IgD-negative memory B cell (primary cell): ENCODE measurements around the gene ADGRA1. TPM values are rescaled to one million over a fixed set of nuclear protein-coding genes. Genes with fewer than 3 reads are reported as not detected.

ENCODE experiments used
- H3K27ac Mint-ChIP-seq, 3 donors: one replicate each; pipeline ENCODE4 v1.8.0; 2020 to 2022; ENCODE audit warnings: mild to moderate bottlenecking in 3 of 3, mixed read lengths in 3 of 3, moderate library complexity in 1 of 3
- H3K27me3 Mint-ChIP-seq: one replicate; pipeline ENCODE4 v1.8.0; 2021; ENCODE audit warnings: mixed read lengths
- H3K36me3 Mint-ChIP-seq: one replicate; pipeline ENCODE4 v1.8.0; 2020; ENCODE audit warnings: mild to moderate bottlenecking, mixed read lengths
- H3K4me1 Mint-ChIP-seq, 3 donors: one replicate each; pipeline ENCODE4 v1.8.0; 2020 to 2022; ENCODE audit warnings: mixed read lengths in 3 of 3, mild to moderate bottlenecking in 1 of 3
- H3K4me3 Mint-ChIP-seq, 4 donors: one replicate each; pipeline ENCODE4 v1.8.0; 2020 to 2022; ENCODE audit warnings: mild to moderate bottlenecking in 4 of 4, mixed read lengths in 4 of 4, moderate library complexity in 3 of 4
- H3K9me3 Mint-ChIP-seq, 3 donors: one replicate each; pipeline ENCODE4 v1.8.0; 2020 to 2021; ENCODE audit warnings: mixed read lengths in 3 of 3, mild to moderate bottlenecking in 1 of 3
- polyA plus RNA-seq: library from polyadenylated mRNA; unstranded; fragments of 300-500 nt; fragmentation: Illumina TruSeq; gene quantifications from one replicate; pipeline ENCODE4 v1.2.3, GENCODE V29; 2021

ADGRA1 gene
- polyA plus RNA-seq, 1 donor from 2014 or later = not detected

DNA sequence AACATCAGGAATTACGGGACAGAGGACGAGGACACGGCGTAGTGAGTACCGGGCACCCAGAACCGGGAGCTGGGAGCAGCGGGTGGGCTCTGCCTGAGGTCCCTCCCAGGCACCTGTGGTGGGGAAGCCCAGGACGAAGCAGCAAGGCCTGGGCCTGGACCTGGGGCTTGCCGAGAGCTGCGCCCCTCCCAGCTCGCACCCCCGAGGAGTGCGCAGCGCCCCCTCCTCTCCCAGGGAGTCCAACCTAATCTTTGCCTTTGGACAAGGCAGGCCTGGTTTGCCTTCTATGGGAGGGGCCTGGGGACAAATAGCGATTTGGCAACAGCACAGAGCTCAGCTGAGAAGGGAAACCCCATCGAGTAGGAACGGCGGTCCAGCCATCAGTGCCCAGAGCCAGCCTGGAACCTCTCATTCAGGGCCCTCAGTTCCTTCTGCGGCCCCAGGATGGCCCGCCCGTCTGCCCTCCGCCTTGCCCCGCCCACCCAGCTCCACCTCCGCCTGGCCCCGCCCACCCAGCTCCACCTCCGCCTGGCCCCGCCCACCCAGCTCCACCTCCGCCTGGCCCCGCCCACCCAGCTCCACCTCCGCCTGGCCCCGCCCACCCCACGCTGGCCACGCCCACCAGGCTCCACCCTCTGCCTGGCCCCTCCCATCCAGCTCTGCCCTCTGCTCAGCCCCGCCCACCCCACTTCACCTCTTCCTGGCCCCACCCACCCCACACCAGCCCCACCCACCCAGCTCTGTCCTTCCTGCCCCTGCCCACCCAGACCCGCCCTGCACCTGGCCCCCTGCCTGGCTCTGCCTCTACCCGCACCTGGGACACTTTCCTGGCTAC lies 39.8 kb downstream of the ADGRA1 start:
- H3K4me1 Mint-ChIP-seq = peaks cover 0 to 13% (median 4%) of the 10 kb centered on the region in 3 donors
- H3K27me3 Mint-ChIP-seq = peaks cover 10% of the 10 kb centered on the region
- no peak overlapping the region for H3K4me3 Mint-ChIP-seq
- peaks cover 0 to 6% (median 2%) of the 10 kb centered on the region in 3 donors for H3K9me3 Mint-ChIP-seq
- H3K27ac Mint-ChIP-seq = no peak overlapping the region
- no peaks in the 10 kb centered on the region for H3K36me3 Mint-ChIP-seq

DNA sequence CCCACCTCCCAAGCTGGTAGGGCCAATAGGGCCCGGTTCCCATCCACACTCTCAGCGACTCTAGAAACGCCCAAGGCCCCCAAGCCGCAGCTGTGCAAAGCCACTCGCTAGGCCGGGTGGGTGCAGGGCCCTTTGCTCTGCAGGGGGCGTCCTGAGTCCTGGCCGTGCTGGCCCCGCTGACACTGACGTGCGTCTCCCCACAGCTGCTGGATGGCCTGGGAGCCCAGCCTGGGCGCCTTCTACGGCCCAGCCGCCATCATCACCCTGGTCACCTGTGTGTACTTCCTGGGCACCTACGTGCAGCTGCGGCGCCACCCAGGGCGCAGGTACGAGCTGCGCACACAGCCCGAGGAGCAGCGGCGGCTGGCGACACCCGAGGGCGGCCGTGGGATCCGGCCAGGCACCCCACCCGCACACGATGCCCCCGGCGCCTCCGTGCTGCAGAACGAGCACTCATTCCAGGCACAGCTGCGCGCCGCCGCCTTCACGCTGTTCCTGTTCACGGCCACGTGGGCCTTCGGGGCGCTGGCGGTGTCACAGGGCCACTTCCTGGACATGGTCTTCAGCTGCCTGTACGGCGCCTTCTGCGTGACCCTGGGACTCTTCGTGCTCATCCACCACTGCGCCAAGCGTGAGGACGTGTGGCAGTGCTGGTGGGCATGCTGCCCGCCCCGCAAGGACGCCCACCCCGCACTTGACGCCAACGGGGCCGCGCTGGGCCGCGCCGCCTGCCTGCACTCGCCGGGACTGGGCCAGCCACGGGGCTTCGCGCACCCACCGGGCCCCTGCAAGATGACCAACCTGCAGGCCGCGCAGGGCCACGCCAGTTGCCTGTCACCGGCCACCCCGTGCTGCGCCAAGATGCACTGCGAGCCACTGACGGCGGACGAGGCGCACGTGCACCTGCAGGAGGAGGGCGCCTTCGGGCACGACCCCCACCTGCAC lies 40.7 kb downstream of the ADGRA1 start:
- H3K4me1 Mint-ChIP-seq = peaks cover 0 to 13% (median 4%) of the 10 kb centered on the region in 3 donors
- H3K27me3 Mint-ChIP-seq = peaks cover 10% of the 10 kb centered on the region
- no peak overlapping the region for H3K27ac Mint-ChIP-seq
- H3K36me3 Mint-ChIP-seq = no peaks in the 10 kb centered on the region
- H3K9me3 Mint-ChIP-seq = peaks cover 0 to 6% (median 2%) of the 10 kb centered on the region in 3 donors
- no peak overlapping the region for H3K4me3 Mint-ChIP-seq

DNA sequence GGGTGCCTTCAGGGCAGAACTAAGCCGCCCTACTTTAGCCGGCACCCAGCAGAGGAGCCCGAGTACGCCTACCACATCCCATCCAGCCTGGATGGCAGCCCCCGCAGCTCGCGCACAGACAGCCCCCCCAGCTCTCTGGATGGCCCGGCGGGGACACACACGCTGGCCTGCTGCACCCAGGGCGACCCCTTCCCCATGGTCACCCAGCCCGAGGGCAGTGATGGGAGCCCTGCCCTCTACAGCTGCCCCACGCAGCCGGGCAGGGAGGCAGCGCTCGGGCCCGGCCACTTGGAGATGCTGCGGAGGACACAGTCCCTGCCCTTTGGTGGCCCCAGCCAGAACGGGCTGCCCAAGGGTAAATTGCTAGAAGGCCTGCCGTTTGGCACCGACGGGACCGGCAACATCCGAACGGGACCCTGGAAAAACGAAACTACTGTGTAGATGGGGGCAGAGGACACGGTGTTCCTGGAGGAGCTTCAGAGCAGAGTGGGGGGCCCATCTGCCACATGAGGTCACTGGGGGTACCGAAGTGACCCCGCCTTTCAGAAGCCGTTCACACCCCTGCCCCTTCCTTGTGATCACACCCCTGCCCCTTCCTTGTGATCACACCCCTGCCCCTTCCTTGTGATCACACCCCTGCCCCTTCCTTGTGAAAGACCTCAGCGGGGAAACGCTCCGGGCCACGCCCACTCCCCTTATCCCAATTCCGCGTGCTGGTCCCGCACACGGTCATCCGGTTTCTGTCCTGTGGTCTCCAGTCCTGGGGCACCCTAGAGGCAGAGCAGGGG lies 41.5 kb downstream of the ADGRA1 start:
- Mint-ChIP-seq H3K4me1 (peaks cover 3 to 13% (median 5%) of the 10 kb centered on the region in 3 donors), H3K36me3 (no peaks in the 10 kb centered on the region), H3K9me3 (peaks cover 0 to 6% (median 2%) of the 10 kb centered on the region in 3 donors), H3K27ac (no peak overlapping the region), H3K4me3 (no peak overlapping the region), H3K27me3 (peaks cover 9% of the 10 kb centered on the region)

DNA sequence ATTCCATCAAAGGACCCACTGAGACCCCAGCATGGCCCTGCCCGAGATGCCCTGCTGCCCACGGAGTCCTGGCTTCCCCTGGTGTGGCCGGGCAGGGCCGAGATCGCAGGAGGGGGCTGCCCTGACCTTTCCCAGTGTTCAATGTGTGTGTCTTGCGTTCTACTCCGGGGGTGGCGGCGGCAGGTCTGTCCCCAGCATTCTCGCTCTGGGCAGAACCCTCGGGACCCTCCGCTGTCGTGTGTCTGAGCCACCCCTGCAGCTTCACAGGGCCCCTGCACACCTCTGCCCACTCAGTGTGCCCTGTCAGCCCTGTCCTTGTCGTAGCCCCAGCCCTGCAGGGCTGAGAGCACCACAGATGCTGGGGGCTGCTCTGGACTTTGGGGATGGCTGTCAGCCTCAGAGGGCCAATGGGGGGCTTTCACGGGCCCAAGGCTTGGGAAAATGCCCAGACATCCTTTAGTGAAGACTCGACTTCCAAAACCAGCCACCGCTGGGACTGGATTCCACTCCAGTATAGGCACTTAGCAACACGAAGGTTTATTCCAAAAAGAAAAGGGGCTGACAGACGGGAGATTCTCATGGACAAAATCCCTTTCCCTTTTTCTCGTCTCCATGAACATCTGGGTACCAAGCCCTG lies 42.3 kb downstream of the ADGRA1 start:
- H3K27ac Mint-ChIP-seq = no peak overlapping the region
- no peaks in the 10 kb centered on the region for H3K36me3 Mint-ChIP-seq
- H3K4me3 Mint-ChIP-seq = peak overlapping the region in 1 of 4 donors; percentile 65
- peaks cover 8 to 17% (median 13%) of the 10 kb centered on the region in 3 donors for H3K4me1 Mint-ChIP-seq
- H3K9me3 Mint-ChIP-seq = peaks cover 0 to 4% (median 2%) of the 10 kb centered on the region in 3 donors
- H3K27me3 Mint-ChIP-seq = peaks cover 11% of the 10 kb centered on the region

DNA sequence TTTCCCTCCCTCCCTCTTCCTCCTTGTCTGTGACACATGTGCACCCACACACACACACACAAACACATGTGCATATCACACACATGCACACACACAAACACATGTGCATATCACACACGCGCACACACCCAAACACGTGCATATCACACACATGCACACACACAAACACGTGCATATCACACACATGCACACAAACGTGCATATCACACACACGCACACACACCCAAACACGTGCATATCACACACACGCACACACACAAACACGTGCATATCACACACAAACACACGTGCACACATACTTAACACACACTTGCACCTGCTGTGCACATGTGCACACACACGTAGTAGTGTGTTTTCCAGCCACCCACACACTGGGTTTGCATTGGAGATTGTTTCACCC lies 42.9 kb downstream of the ADGRA1 start:
- Mint-ChIP-seq H3K27ac (no peak overlapping the region), H3K9me3 (peaks cover 0 to 4% (median 2%) of the 10 kb centered on the region in 3 donors), H3K4me1 (peaks cover 11 to 19% (median 14%) of the 10 kb centered on the region in 3 donors), H3K36me3 (no peaks in the 10 kb centered on the region), H3K27me3 (peaks cover 10% of the 10 kb centered on the region), H3K4me3 (no peak overlapping the region)

DNA sequence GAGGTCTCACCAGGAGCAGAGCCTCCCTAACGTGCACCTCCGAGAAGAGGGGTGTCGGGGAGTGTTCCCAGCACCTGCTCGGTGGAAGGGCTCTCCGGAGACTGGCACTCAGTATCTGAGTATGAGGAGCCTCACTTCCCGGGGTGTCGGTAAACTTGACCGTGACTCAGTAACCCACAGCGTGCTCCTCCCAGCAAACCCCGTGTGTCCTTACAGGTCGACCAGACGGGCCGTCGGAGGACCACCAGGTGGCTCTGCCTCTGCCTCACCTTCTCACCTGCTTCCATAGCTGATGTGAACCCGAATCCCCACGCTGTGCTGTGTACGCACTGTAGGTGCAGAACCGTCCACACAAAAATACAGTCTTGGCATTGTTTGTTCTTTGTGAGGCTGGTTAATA lies 43.3 kb downstream of the ADGRA1 start:
- peaks cover 11 to 19% (median 14%) of the 10 kb centered on the region in 3 donors for H3K4me1 Mint-ChIP-seq
- no peak overlapping the region for H3K4me3 Mint-ChIP-seq
- no peaks in the 10 kb centered on the region for H3K36me3 Mint-ChIP-seq
- H3K27me3 Mint-ChIP-seq = peaks cover 8% of the 10 kb centered on the region
- H3K9me3 Mint-ChIP-seq = peaks cover 0 to 4% (median 2%) of the 10 kb centered on the region in 3 donors
- no peak overlapping the region for H3K27ac Mint-ChIP-seq

DNA sequence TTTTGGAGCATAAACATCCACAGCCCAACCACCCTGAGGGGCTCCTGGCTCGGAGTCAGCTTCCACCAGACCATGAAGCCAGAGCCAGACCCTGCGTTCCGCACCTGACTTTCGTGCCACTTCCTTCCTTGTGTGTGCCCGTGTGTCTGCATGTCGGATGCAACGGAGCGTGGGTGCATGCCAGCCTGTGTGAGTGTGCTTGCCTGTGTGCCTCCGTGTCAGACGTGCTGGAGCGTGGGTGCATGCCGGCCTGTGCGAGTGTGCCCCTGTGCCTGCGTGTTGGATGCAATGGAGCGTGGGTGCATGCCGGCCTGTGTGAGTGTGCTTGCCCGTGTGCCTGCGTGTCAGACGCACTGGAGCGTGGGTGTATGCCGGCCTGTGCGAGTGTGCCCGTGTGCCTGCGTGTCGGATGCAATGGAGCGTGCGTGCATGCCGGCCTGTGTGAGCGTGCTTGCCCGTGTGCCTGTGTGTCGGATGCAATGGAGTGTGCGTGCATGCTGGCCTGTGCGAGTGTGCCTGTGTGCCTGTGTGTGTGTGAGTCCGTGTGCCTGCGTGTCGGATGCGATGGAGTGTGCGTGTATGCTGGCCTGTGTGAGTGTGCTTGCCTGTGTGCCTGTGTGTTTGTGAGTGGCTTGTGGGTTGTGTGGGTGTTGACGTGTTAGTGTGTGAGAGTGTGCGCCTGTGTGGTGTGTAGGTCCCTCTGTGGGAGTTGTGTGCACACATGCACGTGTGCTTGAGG lies 44.2 kb downstream of the ADGRA1 start:
- Mint-ChIP-seq H3K36me3 (no peaks in the 10 kb centered on the region), H3K9me3 (peaks cover 0 to 4% (median 2%) of the 10 kb centered on the region in 3 donors), H3K27ac (peak overlapping the region; percentile 46 to 60 (median 51)), H3K27me3 (peaks cover 5% of the 10 kb centered on the region), H3K4me1 (peaks cover 11 to 19% (median 14%) of the 10 kb centered on the region in 3 donors), H3K4me3 (peak overlapping the region in 2 of 4 donors; percentile 47 to 60)

DNA sequence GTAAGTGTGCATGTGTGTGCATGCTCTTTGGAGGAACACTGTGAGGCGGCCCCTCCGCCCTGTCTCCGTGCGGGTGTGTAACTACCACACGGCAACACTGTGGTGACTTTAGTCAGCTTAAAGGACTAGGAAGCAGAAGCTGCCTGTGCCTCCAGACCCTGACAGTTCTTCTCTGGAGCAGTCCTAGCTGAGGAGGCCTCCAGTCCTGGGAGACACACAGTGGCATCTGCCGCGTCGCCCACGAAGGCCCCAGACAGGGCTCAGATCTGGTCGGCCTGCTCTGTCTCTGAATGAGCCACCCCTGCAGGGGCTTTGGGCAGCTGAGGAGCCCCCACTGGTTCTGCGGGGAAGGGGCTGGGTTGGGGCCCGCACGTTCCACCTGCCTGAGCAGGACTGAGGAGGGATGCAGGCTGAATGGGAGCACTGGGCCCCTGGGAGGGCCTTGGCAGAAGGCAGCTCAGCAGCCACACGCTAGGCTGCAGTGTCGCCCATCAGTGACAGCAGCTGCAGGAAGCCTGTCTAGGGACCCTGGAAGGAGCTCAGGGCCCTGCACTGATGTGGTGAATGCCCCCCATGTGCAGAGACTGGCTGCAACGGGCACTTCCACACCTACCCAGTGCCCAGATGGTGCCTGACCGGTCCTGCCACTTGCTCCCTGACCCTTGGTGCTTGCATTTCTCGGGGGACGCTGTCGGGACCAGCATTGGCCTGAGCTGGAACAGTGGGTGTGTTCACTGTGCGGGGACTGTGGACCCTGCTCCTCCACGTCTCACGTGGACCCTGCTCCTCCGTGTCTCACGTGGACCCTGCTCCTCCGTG lies 45.0 kb downstream of the ADGRA1 start:
- Mint-ChIP-seq H3K4me1 (peaks cover 11 to 19% (median 14%) of the 10 kb centered on the region in 3 donors), H3K27ac (peak overlapping the region in 1 of 3 donors; percentile 51), H3K4me3 (no peak overlapping the region), H3K27me3 (peaks cover 5% of the 10 kb centered on the region), H3K36me3 (no peaks in the 10 kb centered on the region), H3K9me3 (peaks cover 0 to 4% (median 2%) of the 10 kb centered on the region in 3 donors)

DNA sequence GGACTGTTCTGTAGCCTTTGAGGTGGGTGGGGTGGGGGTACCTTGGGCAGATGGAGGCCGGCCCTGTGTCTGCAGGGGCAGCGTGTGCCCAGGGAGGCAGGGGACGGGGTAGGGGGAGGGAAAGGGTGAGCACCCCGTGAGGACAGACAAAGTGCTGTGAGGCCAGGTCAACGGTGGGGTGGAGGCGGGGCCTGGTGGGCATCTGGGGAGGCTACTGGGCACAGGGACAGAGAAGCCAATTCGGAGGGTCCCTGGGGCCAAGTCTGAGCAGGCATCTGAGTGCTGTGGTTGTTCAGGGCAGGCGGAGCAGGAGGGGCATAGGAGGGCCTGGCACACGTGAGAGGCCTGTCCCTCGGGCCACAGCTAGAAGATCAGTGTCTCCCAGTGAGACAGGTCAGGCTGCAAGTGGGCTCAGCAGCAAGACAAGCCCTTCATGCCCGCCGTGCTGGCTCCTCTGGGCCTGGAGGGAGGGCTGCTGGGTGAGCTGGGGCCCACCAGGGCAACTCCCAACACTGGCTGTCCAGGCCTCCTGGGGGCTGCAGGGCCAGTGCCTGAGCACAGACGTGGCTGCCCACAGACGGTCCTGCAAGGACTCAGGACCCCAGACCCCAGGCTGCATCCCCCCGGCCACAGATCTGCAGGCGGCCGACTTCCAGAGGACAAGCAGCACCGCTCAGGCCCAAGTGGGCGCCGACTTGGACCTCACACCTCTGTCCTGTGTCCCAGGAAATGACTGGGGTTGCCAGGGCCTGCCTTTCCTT lies 45.9 kb downstream of the ADGRA1 start:
- Mint-ChIP-seq H3K4me1 (peaks cover 11 to 19% (median 14%) of the 10 kb centered on the region in 3 donors), H3K27me3 (peaks cover 5% of the 10 kb centered on the region), H3K4me3 (peak overlapping the region in 1 of 4 donors; percentile 77), H3K36me3 (no peaks in the 10 kb centered on the region), H3K9me3 (peaks cover 0 to 4% (median 2%) of the 10 kb centered on the region in 3 donors), H3K27ac (no peak overlapping the region)

DNA sequence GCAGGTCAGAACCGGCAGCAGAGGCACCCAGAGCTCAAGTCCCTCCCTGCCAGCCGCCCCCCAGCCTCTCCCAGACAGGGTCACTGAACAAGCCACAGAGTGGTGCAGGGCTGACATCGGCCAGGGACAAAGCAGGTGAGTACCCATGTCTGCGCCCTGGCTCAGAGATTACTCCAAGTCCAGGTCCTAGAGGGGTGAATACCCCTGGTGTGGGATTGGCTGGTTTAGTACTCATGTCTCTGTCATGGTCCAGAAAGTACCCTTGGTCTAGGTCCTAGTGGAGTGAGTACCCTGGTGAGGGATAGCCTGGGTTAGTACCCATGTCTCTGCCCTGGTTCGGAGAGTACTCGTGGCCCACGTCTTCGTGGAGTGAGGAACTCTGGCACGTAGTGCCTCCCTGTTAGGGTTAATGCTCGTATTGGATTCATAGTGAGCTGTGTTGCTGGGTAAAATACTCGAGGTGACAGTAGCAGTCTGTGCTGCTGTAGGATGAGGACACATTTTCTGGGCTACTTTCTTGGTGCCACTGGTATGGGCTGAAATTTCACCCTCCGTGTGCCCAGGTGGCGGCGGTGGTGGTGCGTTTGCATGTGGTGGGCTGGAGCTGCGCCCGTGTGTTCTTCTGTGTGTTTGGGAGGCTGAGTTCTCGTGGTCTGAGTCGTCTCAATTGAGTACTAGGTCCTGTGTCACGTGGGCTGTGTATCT lies 46.8 kb downstream of the ADGRA1 start:
- Mint-ChIP-seq H3K36me3 (no peaks in the 10 kb centered on the region), H3K27me3 (peaks cover 5% of the 10 kb centered on the region), H3K9me3 (peaks cover 0 to 4% (median 2%) of the 10 kb centered on the region in 3 donors), H3K4me3 (peak overlapping the region in 3 of 4 donors; percentile 16 to 61 (median 59)), H3K4me1 (peaks cover 11 to 19% (median 14%) of the 10 kb centered on the region in 3 donors), H3K27ac (no peak overlapping the region)

DNA sequence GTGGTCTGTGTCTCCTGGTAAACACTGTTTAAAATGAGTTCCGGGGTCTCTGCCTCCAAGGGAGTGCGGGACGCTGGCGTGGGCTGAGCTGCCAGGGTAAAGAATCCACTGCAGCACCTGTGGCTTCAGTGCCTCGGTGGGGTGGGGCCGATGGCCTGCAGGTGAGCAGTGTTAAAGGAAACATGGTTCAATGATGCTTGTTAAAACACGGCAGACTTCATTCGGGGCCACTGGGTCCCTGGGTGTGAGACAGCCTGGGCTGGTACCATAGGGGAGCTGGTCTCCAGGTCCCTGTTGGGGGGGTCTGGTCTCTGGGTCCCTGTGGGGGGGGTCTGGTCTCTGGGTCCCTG lies 47.4 kb downstream of the ADGRA1 start:
- no peaks in the 10 kb centered on the region for H3K36me3 Mint-ChIP-seq
- peaks cover 5% of the 10 kb centered on the region for H3K27me3 Mint-ChIP-seq
- H3K27ac Mint-ChIP-seq = no peak overlapping the region
- peak overlapping the region in 2 of 4 donors; percentile 74 to 88 for H3K4me3 Mint-ChIP-seq
- H3K9me3 Mint-ChIP-seq = peaks cover 0 to 4% (median 2%) of the 10 kb centered on the region in 3 donors
- H3K4me1 Mint-ChIP-seq = peaks cover 11 to 19% (median 14%) of the 10 kb centered on the region in 3 donors
